GM10266 (cell line): ENCODE data around the gene RALGDS.
"Not testable (repeated sequence)": the region's sequence is repeated elsewhere in the genome, so short reads cannot be mapped to it uniquely, and the experiment has no call there.

Experiments used
- DNase-seq: peaks from one replicate; pipeline ENCODE4 v3.0.0; 2012; ENCODE audit errors: extremely low spot score
- CTCF ChIP-seq: IDR thresholded peaks from 2 replicates; pipeline ENCODE4 v1.5.1; 2012; ENCODE audit warnings: mild to moderate bottlenecking, low read depth; ENCODE audit not compliant: control insufficient read depth, insufficient read depth; ENCODE audit errors: missing control alignments

The RALGDS gene

GRCh38 chr9:133100506-133101355 lies 20.3 kb downstream of the RALGDS start:
- no peak for TF ChIP-seq CTCF

GRCh38 chr9:133099726-133100505 lies 21.1 kb downstream of the RALGDS start:
- no peak for TF ChIP-seq CTCF
- DNase-seq = no peak

More at GRCh38 chr9:133100506-133101355, 20.3 kb downstream of the RALGDS start:
- DNase-seq = no peak

GRCh38 chr9:133098871-133099270 lies 22.2 kb downstream of the RALGDS start:
- no peak for TF ChIP-seq CTCF
- DNase-seq = no peak

- no peak for DNase-seq
- TF ChIP-seq CTCF = no peak
Measured at GRCh38 chr9:133098104-133098754, 22.8 kb downstream of the RALGDS start.

- no peak for TF ChIP-seq CTCF
- DNase-seq = no peak
Measured at GRCh38 chr9:133094842-133095393, 26.1 kb downstream of the RALGDS start.

- not testable (repeated sequence) for DNase-seq
Measured at GRCh38 chr9:133094351-133094750, 26.7 kb downstream of the RALGDS start.

GRCh38 chr9:133090752-133091385 lies 30.2 kb downstream of the RALGDS start:
- TF ChIP-seq CTCF = no peak
- DNase-seq = no peak
